IPS-NIHi7 (cell line): ENCODE results near the gene SUCNR1.
A peak's percentile ranks its signal among the peaks of the same experiment; 100 is the strongest.
"Not testable (repeated sequence)": the region's sequence is repeated elsewhere in the genome, so short reads cannot be mapped to it uniquely, and the experiment has no call there.

ENCODE experiments used
- DNase-seq: peaks from one replicate; pipeline ENCODE4 v3.0.0; 2012; ENCODE audit warnings: mixed read lengths; ENCODE audit errors: extremely low spot score

SUCNR1 gene, protein sequence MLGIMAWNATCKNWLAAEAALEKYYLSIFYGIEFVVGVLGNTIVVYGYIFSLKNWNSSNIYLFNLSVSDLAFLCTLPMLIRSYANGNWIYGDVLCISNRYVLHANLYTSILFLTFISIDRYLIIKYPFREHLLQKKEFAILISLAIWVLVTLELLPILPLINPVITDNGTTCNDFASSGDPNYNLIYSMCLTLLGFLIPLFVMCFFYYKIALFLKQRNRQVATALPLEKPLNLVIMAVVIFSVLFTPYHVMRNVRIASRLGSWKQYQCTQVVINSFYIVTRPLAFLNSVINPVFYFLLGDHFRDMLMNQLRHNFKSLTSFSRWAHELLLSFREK

DNA sequence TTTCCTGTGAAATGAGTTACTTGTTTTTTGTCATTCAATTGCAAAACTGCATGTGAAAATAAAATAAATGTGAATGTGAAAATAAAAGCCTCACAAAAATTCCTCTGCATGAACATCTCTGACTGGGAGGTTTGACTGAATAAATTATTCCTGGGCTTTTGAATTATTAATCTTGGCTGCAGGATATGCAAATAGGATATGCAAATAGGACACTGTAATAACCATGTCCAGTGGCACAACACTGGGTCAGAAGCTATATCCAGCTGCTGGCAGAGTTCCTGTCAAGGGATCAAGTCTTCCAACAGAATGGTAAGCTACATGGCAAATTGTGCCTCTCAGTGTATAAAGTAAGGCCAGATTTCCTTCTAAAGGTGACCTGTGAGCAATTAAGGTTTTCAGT is at the start of gene SUCNR1:
TSS of gene SUCNR1 (plus strand) at position 246 of the 400 bp plus-strand sequence. CDS start 6,250 bp downstream, outside the sequence.
- DNase-seq, result no peak

- DNase-seq, result no peak
These were observed 45.6 kb upstream of the SUCNR1 start for GRCh38 chr3:151827816-151828215.

DNA sequence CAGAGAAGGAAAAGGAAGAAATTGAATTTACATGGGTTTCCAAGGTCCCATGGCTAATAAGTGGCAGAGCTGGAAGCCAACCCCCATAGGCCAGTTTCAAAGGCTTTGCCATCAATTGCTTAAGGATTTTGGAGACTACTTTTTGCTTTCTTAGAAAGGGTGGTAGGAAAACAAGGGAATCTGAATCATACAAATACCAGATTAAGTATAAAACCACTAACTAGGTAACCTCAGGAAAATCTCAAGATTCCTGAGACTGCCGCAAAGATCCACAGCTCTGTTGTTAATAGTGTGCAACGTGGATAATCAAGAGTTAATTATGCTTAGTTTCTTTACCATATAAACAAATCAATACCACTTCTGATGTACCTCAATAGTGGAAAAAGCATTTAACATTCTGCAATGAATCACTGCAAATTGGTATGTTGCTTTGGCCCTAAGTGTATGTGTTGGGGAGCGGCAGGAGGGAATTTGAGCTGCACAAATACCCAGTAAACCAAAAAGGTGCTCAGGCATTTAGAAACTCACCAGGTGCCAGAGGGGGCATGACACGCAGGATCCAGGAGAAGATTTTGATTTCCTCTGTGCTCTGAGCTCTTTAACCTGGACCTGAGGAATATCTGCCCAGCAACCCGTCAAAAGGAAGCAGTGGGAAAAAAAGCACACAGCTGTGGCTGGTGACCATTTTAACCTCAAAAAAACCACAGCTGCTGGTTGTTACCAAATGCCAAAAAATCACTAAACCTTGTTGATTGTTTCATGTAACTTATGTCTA is 37.5 kb upstream of the SUCNR1 start:
- no peak for DNase-seq

DNA sequence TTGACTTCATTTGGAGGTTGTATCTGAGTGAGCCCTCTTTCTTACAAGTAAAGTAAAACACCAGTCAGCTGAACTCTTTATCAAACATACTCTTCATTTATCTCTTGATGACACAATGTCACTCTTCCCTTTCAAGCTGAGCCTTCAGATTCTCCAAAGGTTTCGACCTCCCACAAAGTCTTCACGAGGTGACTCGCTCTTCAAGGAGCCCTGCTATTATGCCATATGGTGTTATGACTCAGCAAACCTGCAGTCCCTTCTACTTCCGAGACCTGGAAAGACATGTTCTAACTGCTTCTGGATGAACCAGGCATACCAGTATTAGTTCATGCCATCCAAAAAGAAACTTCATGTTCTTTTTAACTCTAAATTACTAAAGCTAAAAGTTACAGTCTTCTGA is 36.4 kb upstream of the SUCNR1 start:
- peak; percentile 45 for DNase-seq

DNA sequence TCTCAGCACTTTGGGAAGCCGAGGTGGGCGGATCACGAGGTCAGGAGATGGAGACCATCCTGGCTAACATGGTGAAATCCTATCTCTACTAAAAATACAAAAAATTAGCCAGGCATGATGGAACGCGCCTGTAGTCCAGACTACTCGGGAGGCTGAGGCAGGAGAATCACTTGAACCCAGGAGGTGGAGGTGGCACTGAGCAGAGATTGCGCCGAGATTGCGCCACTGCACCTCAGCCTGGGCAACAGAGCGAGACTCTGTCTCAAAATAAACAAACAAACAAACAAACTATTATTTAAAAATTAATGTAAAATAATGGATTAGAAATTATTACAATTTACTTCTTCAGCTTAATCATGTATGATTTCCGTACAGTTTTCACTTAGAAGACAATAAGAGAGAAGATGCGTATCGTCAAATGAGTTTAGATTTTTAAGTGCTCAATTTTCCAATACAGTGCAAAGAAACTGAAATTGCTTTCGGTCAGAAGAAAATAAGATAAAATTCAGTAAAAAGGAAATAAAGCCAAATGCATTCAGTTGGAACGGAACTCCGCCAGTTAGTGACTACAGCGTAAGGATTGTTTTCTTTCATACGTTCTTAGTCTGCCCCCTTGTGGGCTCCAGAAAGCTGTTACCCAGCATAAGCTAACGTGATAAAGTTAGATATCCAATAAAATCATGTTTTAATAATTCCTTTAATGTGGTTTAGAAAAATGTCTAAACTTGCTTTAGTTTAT is 34.7 kb upstream of the SUCNR1 start:
- DNase-seq, result peak; percentile 42

DNA sequence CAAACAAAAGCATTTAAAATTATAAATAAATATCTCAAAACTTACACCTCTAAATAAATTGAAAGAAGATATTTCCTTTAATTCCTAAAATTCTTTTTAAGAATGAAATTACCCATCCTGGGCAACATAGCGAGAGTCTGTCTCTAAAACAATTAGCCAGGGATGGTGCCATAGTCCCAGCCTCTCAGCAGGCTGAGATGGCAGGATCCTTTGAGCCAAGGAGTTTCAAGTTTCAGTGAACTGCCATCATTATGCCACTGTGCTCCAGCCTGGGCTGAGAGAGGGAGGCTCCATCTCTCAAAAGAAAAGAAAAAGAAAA is 34.2 kb upstream of the SUCNR1 start:
- DNase-seq, result no peak

- DNase-seq, result no peak
These were observed 31.6 kb upstream of the SUCNR1 start for GRCh38 chr3:151841801-151842200.

DNA sequence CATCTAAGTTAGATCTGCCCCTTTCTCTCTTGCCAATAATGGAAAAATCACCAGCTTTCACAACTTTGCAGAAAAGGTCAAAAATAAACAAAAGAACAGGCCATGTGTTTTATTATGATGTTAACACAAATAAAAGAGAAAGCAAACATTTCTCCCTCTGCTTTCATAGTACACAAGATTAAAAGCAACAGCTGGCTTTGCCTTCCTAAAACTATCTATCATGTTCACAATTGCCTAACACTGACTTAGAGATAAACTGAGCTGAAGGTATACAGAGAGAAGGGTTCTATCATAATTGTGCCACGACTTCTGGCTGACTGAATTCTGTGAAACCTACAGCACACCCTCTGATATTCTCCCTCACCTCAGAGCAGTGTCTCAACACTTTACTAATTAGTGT is 30.2 kb upstream of the SUCNR1 start:
- DNase-seq, result no peak

DNA sequence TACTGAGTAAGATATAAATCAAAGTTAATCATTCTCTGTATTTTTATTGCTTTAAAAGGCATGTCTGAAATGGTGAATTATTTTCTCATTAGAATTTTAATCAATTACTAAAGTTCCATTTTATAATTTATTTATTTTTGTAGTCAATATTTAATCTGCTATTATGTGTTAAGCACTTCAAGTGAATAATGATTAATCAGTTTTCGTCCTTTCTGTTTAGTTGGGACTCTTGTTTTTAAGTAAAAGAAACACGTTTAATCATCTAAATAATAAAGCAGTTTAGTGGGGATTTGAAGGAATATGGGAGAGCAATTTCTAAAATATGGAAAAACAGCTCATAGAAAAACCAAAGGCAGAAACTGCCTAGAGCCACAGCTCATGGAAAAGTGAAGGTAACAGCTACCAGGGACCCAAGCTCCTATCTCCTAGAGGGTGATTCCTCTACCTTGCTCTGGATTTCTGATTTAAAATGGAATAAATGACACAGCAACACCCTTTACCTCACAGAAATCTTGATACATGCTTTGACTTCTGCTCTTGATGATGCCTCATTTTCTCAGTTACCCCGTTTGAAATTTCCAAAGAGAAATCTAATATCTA is 28.0 kb upstream of the SUCNR1 start:
- DNase-seq, result no peak

DNA sequence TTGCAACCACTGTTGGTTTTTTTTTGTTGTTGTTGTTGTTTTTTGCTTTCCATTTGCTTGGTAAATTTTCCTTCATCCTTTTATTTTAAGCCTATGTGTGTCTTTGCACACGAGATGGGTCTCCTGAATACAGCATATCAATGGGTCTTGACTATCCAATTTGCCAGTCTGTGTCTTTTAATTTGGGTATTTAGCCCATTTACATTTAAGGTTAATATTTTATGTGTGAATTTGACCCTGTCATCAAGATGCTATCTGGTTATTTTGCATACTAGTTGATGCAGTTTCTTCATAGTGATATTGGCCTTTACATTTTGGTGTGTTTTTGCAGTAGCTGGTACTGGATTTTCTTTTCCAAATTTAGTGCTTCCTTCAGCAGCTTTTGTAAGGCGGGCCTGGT is 23.4 kb upstream of the SUCNR1 start:
- DNase-seq, result not testable (repeated sequence)

DNA sequence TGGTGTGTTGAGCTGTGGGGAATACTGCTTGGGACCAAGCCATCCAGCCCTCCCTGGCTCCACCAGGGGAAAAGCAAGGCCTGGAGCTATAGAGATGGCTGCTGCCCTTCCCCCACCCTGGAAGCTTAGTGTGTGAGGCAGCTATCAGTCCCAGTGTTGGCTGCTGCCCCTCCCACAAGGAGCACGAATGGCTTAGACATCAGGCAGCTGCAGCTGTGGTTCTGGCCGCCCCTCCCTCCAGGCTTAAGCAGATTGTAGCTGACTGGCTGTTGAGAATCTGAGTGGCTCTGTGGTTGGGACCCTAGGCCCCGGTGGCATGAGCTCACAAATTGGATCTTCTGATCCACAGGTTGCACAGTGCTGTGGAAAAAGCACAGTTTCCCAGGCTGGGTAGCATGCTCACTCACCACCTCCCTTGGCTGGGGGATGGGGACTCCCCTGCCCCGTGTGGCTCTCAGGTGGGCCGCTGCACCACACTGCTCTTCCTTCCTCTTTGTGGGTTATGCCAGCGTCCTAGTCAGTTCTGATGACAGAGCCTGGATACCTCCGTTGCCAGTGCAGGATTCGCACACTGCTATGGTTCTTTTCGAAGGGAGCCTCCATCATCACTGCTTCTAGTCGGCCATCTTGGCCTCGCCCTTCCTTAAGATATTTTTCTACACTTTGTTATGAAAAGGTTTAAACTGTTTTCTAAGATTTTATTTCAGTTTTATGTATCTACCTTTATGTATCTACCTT is 21.2 kb upstream of the SUCNR1 start:
- DNase-seq, result no peak

GRCh38 chr3:151856118-151856517 is 17.3 kb upstream of the SUCNR1 start:
- DNase-seq, result no peak

DNA sequence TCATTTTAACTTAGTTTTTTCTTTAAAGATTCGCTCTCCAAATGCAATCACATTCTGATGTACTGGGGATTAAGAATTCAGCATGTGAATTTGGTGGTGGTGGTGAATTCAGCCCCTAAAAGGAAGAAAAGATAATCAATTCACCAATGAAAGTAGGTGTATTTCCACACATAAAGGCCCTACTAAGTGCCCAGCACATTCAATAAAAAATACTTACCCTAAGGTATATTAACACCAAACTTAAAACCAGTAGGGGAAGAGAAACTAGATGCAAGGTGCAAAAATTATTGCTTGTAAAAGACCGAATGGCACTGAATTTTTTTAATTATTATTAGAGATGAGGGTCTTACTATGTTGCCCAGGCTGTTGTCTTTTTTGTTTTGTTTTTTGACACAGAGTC is 16.8 kb upstream of the SUCNR1 start:
- no peak for DNase-seq

GRCh38 chr3:151859233-151859673 is 14.2 kb upstream of the SUCNR1 start:
- DNase-seq, result no peak

DNA sequence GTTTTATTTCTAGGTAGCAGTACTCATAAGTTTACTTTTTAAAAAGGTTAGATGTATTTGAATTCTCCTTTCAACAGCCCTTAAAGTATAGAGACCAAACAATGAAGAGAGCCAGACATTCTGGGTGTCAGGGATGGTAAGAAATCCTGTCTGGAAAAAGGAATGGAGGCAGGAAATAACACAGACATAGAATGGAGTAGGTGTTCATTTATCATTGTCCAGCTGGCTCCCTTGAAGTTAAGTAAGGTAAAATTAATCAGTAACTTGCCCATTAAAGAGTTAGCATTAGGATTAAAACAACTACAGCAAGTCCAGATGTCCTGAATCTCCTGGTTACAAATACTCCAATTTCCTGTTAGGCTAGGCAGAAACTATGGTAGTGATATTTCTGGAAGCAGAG is 13.5 kb upstream of the SUCNR1 start:
- no peak for DNase-seq

DNA sequence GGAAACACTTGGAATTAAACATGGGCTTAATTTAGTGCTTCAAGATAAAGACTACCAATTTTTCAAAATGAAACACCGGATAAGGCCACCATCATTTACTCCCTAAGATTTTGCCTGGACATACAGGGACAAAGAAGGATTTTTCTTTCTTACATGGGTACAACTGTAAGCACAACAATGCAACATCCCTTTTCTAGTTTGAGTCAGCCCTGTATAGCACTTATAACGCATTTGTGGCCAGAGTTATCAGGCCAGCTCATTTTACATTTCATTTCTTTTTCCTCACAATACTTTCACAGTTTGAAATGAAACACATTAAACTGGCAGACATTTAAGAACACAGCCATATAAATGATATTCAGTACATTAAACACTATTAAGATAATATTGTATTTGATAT is 9.8 kb upstream of the SUCNR1 start:
- no peak for DNase-seq

DNA sequence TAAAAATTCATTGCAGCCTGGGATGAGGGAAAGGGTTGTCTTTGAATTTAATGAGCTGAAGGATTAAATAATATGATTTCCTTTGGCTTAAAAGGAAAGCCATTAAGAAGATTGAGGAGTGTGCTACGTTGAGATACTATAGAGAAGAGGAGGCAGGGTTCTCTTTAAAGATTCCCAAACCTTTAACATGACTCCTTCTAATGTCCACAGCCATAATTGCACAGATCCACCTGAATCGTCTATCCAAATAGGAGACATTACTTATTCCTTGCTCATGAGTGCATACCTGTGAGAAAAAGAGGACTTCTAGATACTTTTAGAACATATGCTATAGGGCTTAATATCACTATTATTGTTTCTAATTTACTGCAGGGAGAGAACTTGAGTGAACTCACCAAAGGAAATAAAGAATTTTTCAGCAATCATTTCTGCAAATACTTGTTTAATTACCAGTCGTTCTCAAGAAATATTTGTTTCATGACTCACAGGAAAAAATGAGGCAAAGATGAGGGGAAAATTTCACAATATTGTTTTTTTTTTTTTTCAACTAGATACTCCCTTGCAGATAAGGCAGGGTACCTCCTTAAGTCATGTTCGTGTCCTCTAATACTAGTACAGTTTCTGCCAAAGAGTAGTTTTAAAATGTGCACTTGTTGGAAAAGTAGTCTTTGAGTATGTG is 8.9 kb upstream of the SUCNR1 start:
- DNase-seq, result no peak

GRCh38 chr3:151866711-151867410 is 6.6 kb upstream of the SUCNR1 start:
- no peak for DNase-seq

GRCh38 chr3:151867666-151868065 is 5.8 kb upstream of the SUCNR1 start:
- no peak for DNase-seq

GRCh38 chr3:151869181-151869580 is 4.3 kb upstream of the SUCNR1 start:
- no peak for DNase-seq
